Endothelial cell of umbilical vein (primary cell): ENCODE measurements around the gene DUS2.

Experiments
- EZH2 ChIP-seq: IDR thresholded peaks from 2 replicates; pipeline ENCODE4 v1.6.1; 2012; ENCODE audit warnings: borderline replicate concordance, low read depth, mild to moderate bottlenecking, moderate library complexity, low read length, inconsistent platforms; ENCODE audit not compliant: severe bottlenecking
- GATA2 ChIP-seq: IDR thresholded peaks from 2 replicates; pipeline ENCODE4 v1.7.0; 2011; ENCODE audit warnings: low read depth, mild to moderate bottlenecking, moderate library complexity, mixed read lengths, low read length; ENCODE audit not compliant: insufficient read length, insufficient read depth
- MAX ChIP-seq: IDR thresholded peaks from 2 replicates; pipeline ENCODE4 v1.6.1; 2011; ENCODE audit not compliant: insufficient read depth, insufficient read length
- POLR2A ChIP-seq: IDR thresholded peaks from 2 replicates; pipeline ENCODE4 v1.6.1; 2012; ENCODE audit warnings: low read depth, mild to moderate bottlenecking, control low read depth, low read length
- POLR2AphosphoS5 ChIP-seq: IDR thresholded peaks from 2 replicates; pipeline ENCODE4 v1.6.1; 2012; ENCODE audit warnings: low read depth, mild to moderate bottlenecking, control low read depth, low read length, moderate library complexity; ENCODE audit not compliant: insufficient read depth
- TF ChIP-seq, protein P1 (sequence below), 2 donors: IDR thresholded peaks; 1 replicate in 1 of 2; 2 replicates in 1 of 2; pipeline ENCODE4 v1.5.1; 2011; ENCODE audit warnings: low read length in 2 of 2, mild to moderate bottlenecking in 2 of 2, moderate library complexity in 2 of 2, control low read depth in 1 of 2, inconsistent platforms in 1 of 2, low read depth in 1 of 2; ENCODE audit not compliant: insufficient read depth in 1 of 2; ENCODE audit errors: extremely low read depth in 1 of 2

DNA sequence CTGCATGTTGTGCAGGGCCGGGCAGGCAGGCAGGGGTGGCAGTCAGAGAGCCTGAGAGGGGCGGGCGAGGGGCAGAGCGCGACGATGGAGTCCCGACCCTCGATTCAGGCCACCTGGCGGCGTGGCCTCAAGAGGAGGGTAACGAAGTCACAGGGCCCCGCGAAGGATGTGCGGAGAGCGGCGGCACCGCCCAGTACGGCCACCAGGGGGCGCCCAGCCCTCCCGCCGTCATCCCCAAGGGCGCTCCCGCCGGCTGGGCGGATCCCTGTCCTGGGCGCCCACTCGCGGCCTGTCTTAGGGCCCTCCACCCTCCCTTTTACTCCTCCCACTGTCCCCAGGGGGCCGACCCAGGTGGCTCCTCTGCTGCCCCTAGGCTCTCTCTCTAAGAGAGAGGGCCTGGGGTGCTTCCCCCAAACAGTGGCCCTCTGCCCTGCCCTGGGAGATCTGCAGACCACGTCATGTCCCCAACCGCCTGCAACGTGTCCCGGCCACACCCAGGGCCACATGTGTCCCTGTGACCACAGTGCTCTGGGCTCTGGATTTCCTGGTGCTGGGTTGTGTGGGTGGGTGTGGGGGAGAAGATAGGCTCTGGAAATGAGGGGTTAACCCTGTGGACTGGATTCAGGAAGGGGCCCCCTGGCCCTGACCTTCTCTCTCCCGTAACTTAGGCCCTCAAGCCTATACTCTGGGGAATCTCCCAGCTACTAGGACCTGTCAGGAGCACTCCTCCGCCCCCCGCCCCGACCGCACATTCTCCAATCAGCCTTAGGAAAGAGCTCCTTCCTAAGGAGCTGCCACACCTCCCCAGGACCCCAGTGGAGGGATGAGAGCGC is 29.7 kb upstream of the DUS2 start:
- TF ChIP-seq, protein P1, sequence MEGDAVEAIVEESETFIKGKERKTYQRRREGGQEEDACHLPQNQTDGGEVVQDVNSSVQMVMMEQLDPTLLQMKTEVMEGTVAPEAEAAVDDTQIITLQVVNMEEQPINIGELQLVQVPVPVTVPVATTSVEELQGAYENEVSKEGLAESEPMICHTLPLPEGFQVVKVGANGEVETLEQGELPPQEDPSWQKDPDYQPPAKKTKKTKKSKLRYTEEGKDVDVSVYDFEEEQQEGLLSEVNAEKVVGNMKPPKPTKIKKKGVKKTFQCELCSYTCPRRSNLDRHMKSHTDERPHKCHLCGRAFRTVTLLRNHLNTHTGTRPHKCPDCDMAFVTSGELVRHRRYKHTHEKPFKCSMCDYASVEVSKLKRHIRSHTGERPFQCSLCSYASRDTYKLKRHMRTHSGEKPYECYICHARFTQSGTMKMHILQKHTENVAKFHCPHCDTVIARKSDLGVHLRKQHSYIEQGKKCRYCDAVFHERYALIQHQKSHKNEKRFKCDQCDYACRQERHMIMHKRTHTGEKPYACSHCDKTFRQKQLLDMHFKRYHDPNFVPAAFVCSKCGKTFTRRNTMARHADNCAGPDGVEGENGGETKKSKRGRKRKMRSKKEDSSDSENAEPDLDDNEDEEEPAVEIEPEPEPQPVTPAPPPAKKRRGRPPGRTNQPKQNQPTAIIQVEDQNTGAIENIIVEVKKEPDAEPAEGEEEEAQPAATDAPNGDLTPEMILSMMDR (IDR thresholded peaks at IDR 0.05; ENCODE audit: extremely low read depth in 1 of 2, insufficient read depth in 1 of 2, low read depth in 1 of 2, low read length in 2 of 2), result peak; percentile 99
- TF ChIP-seq POLR2AphosphoS5, result peak; percentile 25
- no peak for TF ChIP-seq EZH2
- no peak for TF ChIP-seq POLR2A
- no peak for TF ChIP-seq MAX
- TF ChIP-seq GATA2, result no peak
